NK-92 (cell line): Measurements from ENCODE around the gene OR52D1.

ENCODE experiments used
- DNase-seq: peaks from one replicate; lab custom pipeline; 2025; ENCODE audit not compliant: unreplicated experiment; lab: John Stamatoyannopoulos, UW

OR52D1 gene

GRCh38 chr11:5509803-5510202 lies 21.3 kb downstream of the OR52D1 start, which contains the start of gene UBQLN3:
Gene UBQLN3 (minus strand): TSS chr11:5509957. CDS start chr11:5509558, 399 bp downstream.
- DNase-seq, result no peak

- no peak for DNase-seq
These were observed 26.4 kb downstream of the OR52D1 start for GRCh38 chr11:5514841-5515240.

- no peak for DNase-seq
These were observed 28.1 kb downstream of the OR52D1 start, which contains the start of gene UBQLNL for GRCh38 chr11:5516599-5516998. Gene UBQLNL (minus strand): TSS chr11:5516699. CDS start chr11:5516441, 258 bp downstream.

- no peak for DNase-seq
These were observed 33.1 kb downstream of the OR52D1 start for GRCh38 chr11:5521540-5521939.

GRCh38 chr11:5522308-5522707 lies 33.8 kb downstream of the OR52D1 start:
- no peak for DNase-seq

GRCh38 chr11:5524756-5525155 lies 36.3 kb downstream of the OR52D1 start:
- DNase-seq, result no peak

- no peak for DNase-seq
These were observed 39.2 kb downstream of the OR52D1 start for GRCh38 chr11:5527716-5528115.

- no peak for DNase-seq
These were observed 40.0 kb downstream of the OR52D1 start for GRCh38 chr11:5528495-5528894.

GRCh38 chr11:5531053-5531831 lies 42.8 kb downstream of the OR52D1 start:
- DNase-seq, result no peak

GRCh38 chr11:5534046-5534445 lies 45.6 kb downstream of the OR52D1 start:
- DNase-seq, result no peak

- no peak for DNase-seq
These were observed 48.0 kb downstream of the OR52D1 start for GRCh38 chr11:5536482-5536881.
